ENCODE measurements around the gene MXD1. TPM values are rescaled to one million over a fixed set of nuclear protein-coding genes. Genes with fewer than 3 reads are reported as not detected.
"Not testable (repeated sequence)": the region's sequence is repeated elsewhere in the genome, so short reads cannot be mapped to it uniquely, and the experiment has no call there.

Gene MXD1, protein sequence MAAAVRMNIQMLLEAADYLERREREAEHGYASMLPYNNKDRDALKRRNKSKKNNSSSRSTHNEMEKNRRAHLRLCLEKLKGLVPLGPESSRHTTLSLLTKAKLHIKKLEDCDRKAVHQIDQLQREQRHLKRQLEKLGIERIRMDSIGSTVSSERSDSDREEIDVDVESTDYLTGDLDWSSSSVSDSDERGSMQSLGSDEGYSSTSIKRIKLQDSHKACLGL
- 13.8 and 14.5 TPM in 2 replicates for total RNA-seq

DNA sequence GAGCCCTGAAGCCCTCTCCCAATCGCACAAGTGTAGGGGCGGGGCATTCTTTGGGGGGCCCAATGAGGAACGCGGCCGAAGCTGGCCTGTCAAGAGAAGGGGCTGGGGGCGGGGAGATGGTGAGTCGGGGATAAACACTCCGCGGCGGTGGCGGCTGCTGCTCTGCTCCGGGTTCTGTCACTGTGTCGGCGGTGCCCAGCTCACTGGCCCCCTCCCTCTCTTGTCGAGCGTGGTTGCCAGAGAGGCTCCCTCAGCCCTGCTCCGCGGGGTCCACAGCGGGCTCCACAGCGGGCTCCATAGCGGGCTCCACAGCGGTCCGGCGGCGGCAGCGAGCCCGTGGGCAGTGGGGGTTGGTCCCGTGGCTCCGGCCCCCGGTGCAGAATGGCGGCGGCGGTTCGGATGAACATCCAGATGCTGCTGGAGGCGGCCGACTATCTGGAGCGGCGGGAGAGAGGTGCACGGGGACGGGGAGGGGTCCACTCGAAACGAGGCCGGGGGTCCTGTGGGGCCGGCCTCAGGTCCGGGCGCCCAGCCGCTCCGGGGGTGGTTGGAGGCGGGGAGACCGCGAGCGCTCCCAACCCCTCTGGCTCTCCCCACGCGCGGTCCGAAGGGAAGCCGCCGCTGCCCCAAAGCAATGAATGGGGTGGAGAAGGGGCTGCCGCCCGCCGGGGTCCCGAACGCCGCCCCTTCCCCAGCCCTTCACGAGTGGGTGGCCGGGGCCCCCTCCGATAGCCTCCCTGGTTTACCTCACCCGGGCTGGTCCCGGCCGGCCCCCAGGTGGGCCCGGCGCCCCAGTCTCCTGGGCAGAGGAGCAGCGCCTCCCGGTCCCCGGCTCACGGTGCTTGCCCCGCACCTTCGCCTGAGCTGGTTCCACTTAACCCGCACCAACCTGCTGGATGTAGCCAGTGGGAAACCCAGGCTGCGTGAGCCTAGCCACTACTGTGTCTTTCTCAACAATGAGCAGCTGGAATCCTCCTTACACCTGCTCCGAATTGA, at the start of gene MXD1:
MXD1 (plus strand) TSS at position 160 of the 996 bp plus-strand sequence; CDS start at position 382, 222 bp downstream.
- peak within 1 kb of the TSS; percentile 91 for H3K4me3 ChIP-seq (ENCODE audit: insufficient read depth, low read length)
- peak within 1 kb of the TSS; percentile 95 for H3K4me2 ChIP-seq (ENCODE audit: insufficient read depth, low read length)
- peak within 1 kb of the TSS; percentile 93 for H3K27ac ChIP-seq (ENCODE audit: low read depth, low read length)
- peaks cover 30% of the 10 kb centered on the region for H3K79me2 ChIP-seq (ENCODE audit: insufficient read depth, low read length)
- TF ChIP-seq, protein P1, sequence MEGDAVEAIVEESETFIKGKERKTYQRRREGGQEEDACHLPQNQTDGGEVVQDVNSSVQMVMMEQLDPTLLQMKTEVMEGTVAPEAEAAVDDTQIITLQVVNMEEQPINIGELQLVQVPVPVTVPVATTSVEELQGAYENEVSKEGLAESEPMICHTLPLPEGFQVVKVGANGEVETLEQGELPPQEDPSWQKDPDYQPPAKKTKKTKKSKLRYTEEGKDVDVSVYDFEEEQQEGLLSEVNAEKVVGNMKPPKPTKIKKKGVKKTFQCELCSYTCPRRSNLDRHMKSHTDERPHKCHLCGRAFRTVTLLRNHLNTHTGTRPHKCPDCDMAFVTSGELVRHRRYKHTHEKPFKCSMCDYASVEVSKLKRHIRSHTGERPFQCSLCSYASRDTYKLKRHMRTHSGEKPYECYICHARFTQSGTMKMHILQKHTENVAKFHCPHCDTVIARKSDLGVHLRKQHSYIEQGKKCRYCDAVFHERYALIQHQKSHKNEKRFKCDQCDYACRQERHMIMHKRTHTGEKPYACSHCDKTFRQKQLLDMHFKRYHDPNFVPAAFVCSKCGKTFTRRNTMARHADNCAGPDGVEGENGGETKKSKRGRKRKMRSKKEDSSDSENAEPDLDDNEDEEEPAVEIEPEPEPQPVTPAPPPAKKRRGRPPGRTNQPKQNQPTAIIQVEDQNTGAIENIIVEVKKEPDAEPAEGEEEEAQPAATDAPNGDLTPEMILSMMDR (IDR thresholded peaks at IDR 0.05; ENCODE audit: extremely low read depth, low read depth, low read length) = no peak
- peaks cover 34% of the 10 kb centered on the region for H3K4me1 ChIP-seq (ENCODE audit: insufficient read depth, low read length)
- peak; percentile 73 for DNase-seq (ENCODE audit: insufficient read length, low spot score, missing footprints)
- H3K27me3 ChIP-seq (ENCODE audit: insufficient read depth, low read length) = no peaks in the 10 kb centered on the region
- H2AFZ ChIP-seq (ENCODE audit: low read length) = peak within 1 kb of the TSS; percentile 72
- peaks cover 24% of the 10 kb centered on the region for H3K36me3 ChIP-seq (ENCODE audit: insufficient read depth, low read length)
- H3K9me3 ChIP-seq (ENCODE audit: low read depth, low read length) = no peaks in the 10 kb centered on the region
- H4K20me1 ChIP-seq (ENCODE audit: insufficient read depth, low read length) = no peaks in the 10 kb centered on the region

DNA sequence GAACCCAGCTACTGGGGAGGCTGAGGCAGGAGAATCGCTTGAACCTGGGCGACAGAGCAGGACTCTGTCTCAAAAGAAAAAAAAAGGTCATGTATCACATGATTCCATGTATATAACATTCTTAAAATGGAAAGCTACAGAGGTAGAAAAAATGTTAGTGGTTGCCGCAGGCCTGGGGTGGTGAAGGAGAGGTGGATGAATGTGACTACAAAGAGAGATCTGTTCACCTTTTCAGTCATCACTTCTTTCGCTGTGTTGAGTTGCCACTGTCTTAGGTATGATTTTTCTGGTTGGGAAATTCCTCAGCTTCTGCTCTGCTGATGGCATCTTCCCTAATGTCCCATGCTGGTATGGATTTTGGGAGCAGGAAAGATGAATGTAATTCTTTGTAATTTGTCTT, 26.5 kb upstream of the MXD1 start:
- Histone ChIP-seq H4K20me1 (ENCODE audit: insufficient read depth, low read length) (no peaks in the 10 kb centered on the region), H3K4me3 (ENCODE audit: insufficient read depth, low read length) (no peak overlapping the region), H2AFZ (ENCODE audit: low read length) (no peak overlapping the region), H3K27ac (ENCODE audit: low read depth, low read length) (no peak overlapping the region), H3K79me2 (ENCODE audit: insufficient read depth, low read length) (no peaks in the 10 kb centered on the region), H3K4me2 (ENCODE audit: insufficient read depth, low read length) (no peak overlapping the region), H3K27me3 (ENCODE audit: insufficient read depth, low read length) (no peaks in the 10 kb centered on the region), H3K9me3 (ENCODE audit: low read depth, low read length) (no peaks in the 10 kb centered on the region), H3K4me1 (ENCODE audit: insufficient read depth, low read length) (peaks cover 3% of the 10 kb centered on the region), H3K36me3 (ENCODE audit: insufficient read depth, low read length) (no peaks in the 10 kb centered on the region)
- DNase-seq (ENCODE audit: insufficient read length, low spot score, missing footprints) = no peak
- TF ChIP-seq, protein P1 (IDR thresholded peaks at IDR 0.05; ENCODE audit: extremely low read depth, low read depth, low read length) = no peak

DNA sequence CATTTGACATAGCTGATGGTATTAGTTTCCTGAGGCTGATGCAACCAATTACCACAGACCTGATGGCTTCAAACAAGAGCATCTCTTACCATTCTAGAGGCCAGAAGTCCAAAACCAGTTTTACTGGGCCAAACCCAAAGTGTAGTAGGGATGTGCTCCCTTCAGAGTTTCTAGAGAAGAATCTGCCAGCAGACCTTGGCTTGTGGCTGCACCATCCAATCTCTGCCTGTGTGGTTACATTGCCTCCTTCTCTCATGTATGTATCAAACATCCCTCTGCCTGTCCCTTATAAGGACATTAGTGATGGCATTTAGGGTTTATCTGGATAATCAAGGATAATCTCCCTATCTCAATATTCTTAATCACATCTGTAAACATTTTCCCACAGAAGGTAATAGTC, 25.6 kb upstream of the MXD1 start:
- Histone ChIP-seq H3K27ac (ENCODE audit: low read depth, low read length) (no peak overlapping the region), H3K27me3 (ENCODE audit: insufficient read depth, low read length) (no peaks in the 10 kb centered on the region), H3K4me2 (ENCODE audit: insufficient read depth, low read length) (no peak overlapping the region), H2AFZ (ENCODE audit: low read length) (no peak overlapping the region), H3K4me3 (ENCODE audit: insufficient read depth, low read length) (no peak overlapping the region), H3K9me3 (ENCODE audit: low read depth, low read length) (no peaks in the 10 kb centered on the region), H3K79me2 (ENCODE audit: insufficient read depth, low read length) (peaks cover 6% of the 10 kb centered on the region), H4K20me1 (ENCODE audit: insufficient read depth, low read length) (no peaks in the 10 kb centered on the region), H3K36me3 (ENCODE audit: insufficient read depth, low read length) (no peaks in the 10 kb centered on the region), H3K4me1 (ENCODE audit: insufficient read depth, low read length) (peaks cover 5% of the 10 kb centered on the region)
- TF ChIP-seq, protein P1 (IDR thresholded peaks at IDR 0.05; ENCODE audit: extremely low read depth, low read depth, low read length) = no peak
- DNase-seq (ENCODE audit: insufficient read length, low spot score, missing footprints) = no peak

DNA sequence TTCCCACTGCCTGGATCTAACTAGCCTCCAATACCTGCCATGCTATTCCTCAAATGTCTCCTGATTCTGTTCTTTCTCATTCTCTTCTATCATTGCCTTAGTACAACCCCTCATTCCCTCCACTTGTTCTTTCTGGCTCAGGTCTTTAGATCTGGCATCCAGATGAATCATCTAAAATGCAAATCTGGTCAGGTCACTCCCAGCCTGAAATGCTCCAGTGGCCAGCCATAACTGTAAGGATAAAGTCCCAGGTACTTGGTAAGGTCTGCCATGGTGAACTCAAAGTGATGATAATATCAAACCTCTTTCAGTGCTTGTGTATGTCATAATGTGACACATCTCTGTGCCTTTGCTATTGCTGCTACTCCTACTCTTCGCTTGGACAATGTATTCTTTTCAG, 24.0 kb upstream of the MXD1 start:
- TF ChIP-seq, protein P1 (IDR thresholded peaks at IDR 0.05; ENCODE audit: extremely low read depth, low read depth, low read length) = no peak
- peaks cover 20% of the 10 kb centered on the region for H3K79me2 ChIP-seq (ENCODE audit: insufficient read depth, low read length)
- peaks cover 2% of the 10 kb centered on the region for H3K36me3 ChIP-seq (ENCODE audit: insufficient read depth, low read length)
- H3K27ac ChIP-seq (ENCODE audit: low read depth, low read length) = no peak overlapping the region
- no peak overlapping the region for H3K4me3 ChIP-seq (ENCODE audit: insufficient read depth, low read length)
- no peak overlapping the region for H3K4me2 ChIP-seq (ENCODE audit: insufficient read depth, low read length)
- H2AFZ ChIP-seq (ENCODE audit: low read length) = no peak overlapping the region
- H3K27me3 ChIP-seq (ENCODE audit: insufficient read depth, low read length) = no peaks in the 10 kb centered on the region
- peaks cover 4% of the 10 kb centered on the region for H4K20me1 ChIP-seq (ENCODE audit: insufficient read depth, low read length)
- no peak for DNase-seq (ENCODE audit: insufficient read length, low spot score, missing footprints)
- no peaks in the 10 kb centered on the region for H3K9me3 ChIP-seq (ENCODE audit: low read depth, low read length)
- H3K4me1 ChIP-seq (ENCODE audit: insufficient read depth, low read length) = peaks cover 13% of the 10 kb centered on the region

DNA sequence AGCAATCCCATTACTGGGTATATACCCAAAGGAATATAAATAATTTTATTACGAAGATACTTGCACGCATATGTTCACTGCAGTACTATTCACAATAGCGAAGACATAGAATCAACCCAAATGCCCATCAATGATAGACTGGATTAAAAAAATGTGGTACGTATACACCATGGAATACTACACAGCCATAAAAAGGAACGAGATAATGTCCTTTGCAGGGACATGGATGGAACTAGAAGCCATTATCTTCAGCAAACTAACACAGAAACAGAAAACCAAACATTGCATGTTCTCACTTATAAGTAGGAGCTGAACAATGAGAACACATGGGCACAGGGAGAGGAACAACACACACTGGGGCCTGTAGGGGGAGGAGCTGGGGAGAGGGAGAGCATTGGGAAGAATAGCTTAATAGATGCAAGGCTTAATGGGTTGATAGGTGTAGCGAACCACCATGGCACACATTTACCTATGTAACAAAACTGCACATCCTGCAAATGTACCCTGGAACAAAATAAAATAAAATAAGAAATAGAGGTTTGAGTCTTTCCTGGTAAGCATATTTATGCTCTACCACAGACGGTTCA, 22.0 kb upstream of the MXD1 start:
- not testable (repeated sequence) for H4K20me1 ChIP-seq (ENCODE audit: insufficient read depth, low read length); H3K27ac ChIP-seq (ENCODE audit: low read depth, low read length); H3K27me3 ChIP-seq (ENCODE audit: insufficient read depth, low read length); H3K4me3 ChIP-seq (ENCODE audit: insufficient read depth, low read length); H3K9me3 ChIP-seq (ENCODE audit: low read depth, low read length); DNase-seq (ENCODE audit: insufficient read length, low spot score, missing footprints)
- Histone ChIP-seq H2AFZ (ENCODE audit: low read length) (peak overlapping the region; percentile 99), H3K79me2 (ENCODE audit: insufficient read depth, low read length) (peaks cover 38% of the 10 kb centered on the region), H3K4me1 (ENCODE audit: insufficient read depth, low read length) (peaks cover 13% of the 10 kb centered on the region), H3K4me2 (ENCODE audit: insufficient read depth, low read length) (peak overlapping the region; percentile 92), H3K36me3 (ENCODE audit: insufficient read depth, low read length) (peaks cover 22% of the 10 kb centered on the region)
